ENCODE measurements around the gene ZNF619.

Gene ZNF619

DNA sequence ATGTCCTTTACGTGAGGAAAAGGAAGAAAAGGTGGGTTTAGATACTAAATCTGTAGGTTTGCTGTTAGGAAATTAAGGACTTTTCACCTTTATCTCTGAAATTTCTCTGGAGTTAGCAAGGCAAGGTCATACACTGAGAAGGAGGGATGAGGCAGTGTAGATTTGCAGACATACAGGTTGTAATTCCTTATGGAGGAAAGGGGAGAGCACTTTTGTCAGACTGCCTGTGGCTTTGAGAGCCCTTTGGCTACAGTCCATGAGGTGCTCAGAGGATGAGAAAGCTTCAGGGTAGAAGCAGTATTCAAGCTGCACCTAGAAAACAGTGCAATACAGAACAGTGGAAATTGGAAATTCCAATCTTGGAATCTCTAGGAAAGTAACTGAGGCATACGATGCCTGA, 11.5 kb upstream of the ZNF619 start:
- DNase-seq = no peak

GRCh38 chr3:40468018-40468417, 8.9 kb upstream of the ZNF619 start:
- DNase-seq = no peak

- no peak for DNase-seq
These were observed 6.2 kb upstream of the ZNF619 start for GRCh38 chr3:40470701-40471100.

DNA sequence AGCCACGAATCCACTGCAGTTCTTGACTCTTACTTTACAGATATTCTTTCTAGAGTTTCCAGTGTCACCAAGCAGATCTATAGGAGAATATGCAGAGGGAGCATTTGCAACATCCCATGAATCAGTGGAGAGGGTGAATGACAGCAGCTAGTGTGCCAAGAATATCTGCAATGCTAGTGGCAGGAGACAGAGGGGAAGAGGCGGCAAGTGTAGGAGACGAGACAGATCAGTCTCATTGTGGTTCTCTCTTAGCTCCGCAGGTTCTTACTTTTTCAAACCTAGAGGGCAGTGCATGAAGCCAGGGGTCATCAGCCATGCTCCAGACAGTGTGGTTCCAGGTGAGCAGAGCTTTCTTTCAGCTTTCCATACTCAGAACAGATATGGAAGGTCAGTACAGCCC, 744 bp downstream of the ZNF619 start:
- DNase-seq = no peak

- no peak for DNase-seq
These were observed 10.2 kb downstream of the ZNF619 start for GRCh38 chr3:40487172-40487571.

- no peak for DNase-seq
These were observed 14.0 kb downstream of the ZNF619 start for GRCh38 chr3:40490916-40491315.

- no peak for DNase-seq
These were observed 17.8 kb downstream of the ZNF619 start for GRCh38 chr3:40494698-40495097.

- DNase-seq = no peak
These were observed 20.4 kb downstream of the ZNF619 start for GRCh38 chr3:40497288-40497687.

DNA sequence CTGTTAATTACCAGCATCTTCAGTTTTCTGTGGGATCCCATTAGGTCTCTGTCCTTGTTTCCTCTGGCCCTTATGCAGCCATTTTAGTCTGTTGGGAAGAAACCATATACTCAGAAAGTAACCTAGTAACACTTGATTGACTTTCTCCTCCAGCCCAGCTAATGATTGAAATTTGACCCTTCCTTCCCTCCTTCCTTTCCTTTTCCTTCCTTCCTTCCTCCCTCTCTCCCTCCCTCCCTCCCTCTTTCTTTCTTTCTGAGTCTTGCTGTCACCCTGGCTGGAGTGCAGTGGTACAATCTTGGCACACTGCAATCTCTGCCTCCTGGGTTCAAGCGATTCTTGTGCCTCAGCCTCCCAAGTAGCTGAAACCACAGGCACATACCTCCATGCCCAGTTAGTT, 23.0 kb downstream of the ZNF619 start:
- no peak for DNase-seq

GRCh38 chr3:40502034-40502433, 25.1 kb downstream of the ZNF619 start:
- no peak for DNase-seq

DNA sequence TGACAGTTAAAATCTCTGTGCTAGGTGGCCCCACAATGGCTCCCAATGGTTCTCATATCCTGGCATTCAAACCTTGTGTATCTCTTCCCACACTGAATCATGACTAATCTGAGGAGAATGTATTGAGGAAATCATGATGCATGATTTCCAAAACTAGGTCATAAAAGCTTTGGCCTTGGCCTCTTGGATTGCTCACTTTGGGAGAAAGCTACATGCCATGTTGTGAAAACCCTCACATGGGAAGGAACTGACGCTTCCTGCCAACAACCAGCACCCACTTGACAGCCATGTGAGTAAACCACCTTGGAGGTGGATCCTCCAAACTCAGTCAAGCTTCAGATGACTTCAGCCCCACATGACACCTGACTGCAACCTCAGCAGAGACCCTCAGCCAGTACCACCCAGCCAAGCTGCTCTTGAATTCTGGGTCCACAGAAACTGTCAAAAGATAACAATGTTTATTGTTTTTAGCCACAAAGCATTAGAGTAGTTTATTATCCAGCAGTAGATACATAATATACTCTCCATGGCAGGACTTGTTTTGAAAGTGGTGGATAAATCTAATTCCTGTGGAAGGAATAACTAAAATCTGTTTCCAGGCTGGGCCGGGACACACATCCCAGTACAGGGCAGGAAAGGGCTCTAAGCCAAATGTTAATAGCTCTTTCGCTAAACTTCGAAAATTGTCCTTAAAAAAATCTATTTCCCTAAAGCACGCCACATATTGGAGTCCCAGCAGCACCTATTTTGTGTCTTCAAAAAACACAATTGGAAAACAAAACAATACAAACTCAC, 27.9 kb downstream of the ZNF619 start:
- DNase-seq = no peak

GRCh38 chr3:40505599-40506462, 28.9 kb downstream of the ZNF619 start, which contains the start of gene ZNF620:
ZNF620 (plus strand) TSS chr3:40506039; CDS start chr3:40506353, 314 bp downstream.
- peak; percentile 39 for DNase-seq

- DNase-seq = no peak
These were observed 34.3 kb downstream of the ZNF619 start for GRCh38 chr3:40511031-40511718.

- DNase-seq = no peak
These were observed 39.3 kb downstream of the ZNF619 start for GRCh38 chr3:40516201-40516600.

GRCh38 chr3:40518067-40518466, 41.1 kb downstream of the ZNF619 start:
- no peak for DNase-seq

DNA sequence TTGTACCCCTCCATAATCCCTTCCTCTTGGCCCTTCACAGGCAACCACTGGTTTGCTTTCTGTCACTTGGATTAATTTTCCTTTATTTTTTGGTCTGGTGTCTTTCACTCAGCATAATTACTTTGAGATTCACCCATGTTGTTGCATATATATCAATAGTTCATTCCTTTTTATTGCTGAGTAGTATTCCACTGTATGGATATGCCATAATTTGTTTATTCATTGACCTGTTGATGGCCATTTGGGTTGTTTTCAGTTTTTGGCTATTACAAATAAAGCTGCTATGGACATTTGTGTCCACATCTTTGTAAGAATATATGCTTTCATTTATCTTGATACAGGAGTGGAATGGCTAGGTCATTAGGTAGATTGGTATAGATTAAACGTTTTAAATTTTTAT, 41.9 kb downstream of the ZNF619 start:
- DNase-seq = no peak

GRCh38 chr3:40521254-40521653, 44.3 kb downstream of the ZNF619 start:
- no peak for DNase-seq

DNA sequence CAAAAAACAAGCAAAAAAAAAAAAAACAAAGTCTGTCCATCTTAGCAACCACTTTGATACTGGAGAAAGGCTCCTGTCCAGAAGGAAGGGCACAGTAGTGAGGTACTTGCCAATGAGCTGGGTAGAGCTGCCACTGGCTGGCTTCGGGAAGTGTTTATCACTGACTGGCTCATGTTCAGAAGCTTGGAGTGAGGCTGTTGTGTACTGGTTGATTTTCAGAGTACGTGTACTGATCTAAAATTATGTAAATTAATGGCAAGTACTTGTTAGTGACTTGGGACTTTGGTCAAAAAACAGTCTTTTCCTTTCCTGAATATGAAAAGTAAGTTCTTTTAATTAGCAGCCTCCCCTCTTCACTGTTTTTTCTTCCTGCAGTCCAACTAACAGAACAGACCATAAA, 46.9 kb downstream of the ZNF619 start:
- DNase-seq = no peak

- no peak for DNase-seq
These were observed 47.3 kb downstream of the ZNF619 start for GRCh38 chr3:40524222-40524567.

GRCh38 chr3:40524568-40525285, 47.8 kb downstream of the ZNF619 start, which contains the start of gene ZNF621:
ZNF621 (plus strand) TSS chr3:40524960; CDS start chr3:40525841, 881 bp downstream.
- DNase-seq = no peak

- DNase-seq = no peak
These were observed 51.5 kb downstream of the ZNF619 start for GRCh38 chr3:40528426-40528825.

DNA sequence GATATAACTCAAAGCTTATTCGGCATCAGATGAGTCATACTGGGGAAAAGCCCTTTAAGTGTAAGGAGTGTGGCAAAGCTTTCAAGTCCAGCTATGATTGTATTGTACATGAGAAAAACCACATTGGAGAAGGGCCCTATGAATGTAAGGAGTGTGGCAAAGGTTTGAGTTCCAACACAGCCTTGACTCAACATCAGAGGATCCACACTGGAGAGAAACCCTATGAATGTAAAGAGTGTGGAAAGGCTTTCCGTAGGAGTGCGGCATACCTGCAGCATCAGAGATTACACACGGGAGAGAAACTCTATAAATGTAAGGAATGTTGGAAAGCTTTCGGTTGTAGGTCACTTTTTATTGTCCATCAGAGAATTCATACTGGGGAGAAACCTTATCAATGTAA, 55.3 kb downstream of the ZNF619 start:
- no peak for DNase-seq

- DNase-seq = no peak
These were observed 57.4 kb downstream of the ZNF619 start for GRCh38 chr3:40534283-40534682.
